ENCODE measurements around the gene AMPD3. TPM values are rescaled to one million over a fixed set of nuclear protein-coding genes. Genes with fewer than 3 reads are reported as not detected.

AMPD3 gene
- total RNA-seq, 1 experiment from 2014 or later: 5.9 TPM

- Histone ChIP-seq H3K14ac (ENCODE audit: insufficient read depth, low read length) (no peak overlapping the region), H3K9me3 (ENCODE audit: control insufficient read depth, low read depth, low read length) (no peaks in the 10 kb centered on the region), H3K27ac (ENCODE audit: insufficient read length, low read depth, low read length) (no peak overlapping the region), H2BK15ac (ENCODE audit: low read depth, low read length) (no peak overlapping the region), H2BK20ac (ENCODE audit: low read depth, low read length, poor library complexity, severe bottlenecking) (no peak overlapping the region), H3K4me2 (ENCODE audit: insufficient read depth, insufficient read length, low read length) (no peak overlapping the region), H3K9ac (ENCODE audit: extremely low read depth, insufficient read length, low read length) (no peak overlapping the region), H4K91ac (ENCODE audit: insufficient read length, low read depth, low read length) (no peak overlapping the region), H3K4me1 (ENCODE audit: insufficient read depth, low read length) (no peaks in the 10 kb centered on the region), H4K8ac (replicated peaks; ENCODE audit: insufficient read length, low read depth, low read length) (no peak overlapping the region), H3K79me2 (ENCODE audit: insufficient read depth, low read length) (no peaks in the 10 kb centered on the region), H2AK5ac (ENCODE audit: insufficient read length, low read length) (no peak overlapping the region), H3K18ac (ENCODE audit: insufficient read length, low read depth, low read length) (no peak overlapping the region), H3K4ac (ENCODE audit: low read depth, low read length) (no peak overlapping the region), H2AFZ (ENCODE audit: low read length) (no peak overlapping the region), H4K5ac (ENCODE audit: insufficient read length, low read depth, low read length) (no peak overlapping the region), H4K20me1 (ENCODE audit: control insufficient read depth, insufficient read depth, insufficient read length) (no peaks in the 10 kb centered on the region), H3K23ac (ENCODE audit: insufficient read length, low read depth, low read length) (no peak overlapping the region), H3K79me1 (ENCODE audit: insufficient read depth, low read depth, low read length, poor library complexity, severe bottlenecking) (no peaks in the 10 kb centered on the region), H3K27me3 (ENCODE audit: insufficient read depth, low read length) (no peaks in the 10 kb centered on the region), H3K23me2 (ENCODE audit: insufficient read length, low read depth, low read length, poor library complexity, severe bottlenecking) (no peaks in the 10 kb centered on the region), H3T11ph (ENCODE audit: low read length) (no peak overlapping the region), H2BK12ac (ENCODE audit: insufficient read length, low read depth, low read length) (no peak overlapping the region), H2BK5ac (ENCODE audit: insufficient read length, low read length) (no peak overlapping the region), H2BK120ac (ENCODE audit: low read depth, low read length, poor library complexity, severe bottlenecking) (no peak overlapping the region), H3K56ac (ENCODE audit: insufficient read length, low read depth, low read length) (no peak overlapping the region)
- no peak overlapping the region for H3K4me3 Mint-ChIP-seq
- no peaks in the 10 kb centered on the region for H3K27me3 Mint-ChIP-seq (ENCODE audit: low read depth)
- H3K4me1 Mint-ChIP-seq: no peaks in the 10 kb centered on the region
- no peaks in the 10 kb centered on the region for H3K36me3 Mint-ChIP-seq (ENCODE audit: insufficient read depth in 1 of 3, low read depth in 3 of 3)
- no CpG with 5 or more reads among the region's 1 CpG for WGBS (ENCODE audit: extremely low coverage, insufficient read length, low lambda C conversion rate)
- no peak for TF ChIP-seq CTCF (conservative IDR thresholded peaks at IDR 0.05)
- no peak overlapping the region for H3K27ac Mint-ChIP-seq
- H3K9me3 Mint-ChIP-seq: no peaks in the 10 kb centered on the region
- no peak for DNase-seq
Measured at GRCh38 chr11:10432493-10432892, 22.6 kb upstream of the AMPD3 start.
